ENCODE data around the gene ANK3. TPM values are rescaled to one million over a fixed set of nuclear protein-coding genes. Genes with fewer than 3 reads are reported as not detected.
"Not testable (repeated sequence)": the region's sequence is repeated elsewhere in the genome, so short reads cannot be mapped to it uniquely, and the experiment has no call there.

Gene ANK3
- polyA plus RNA-seq, 1 donor from 2014 or later, result 114 TPM

DNA sequence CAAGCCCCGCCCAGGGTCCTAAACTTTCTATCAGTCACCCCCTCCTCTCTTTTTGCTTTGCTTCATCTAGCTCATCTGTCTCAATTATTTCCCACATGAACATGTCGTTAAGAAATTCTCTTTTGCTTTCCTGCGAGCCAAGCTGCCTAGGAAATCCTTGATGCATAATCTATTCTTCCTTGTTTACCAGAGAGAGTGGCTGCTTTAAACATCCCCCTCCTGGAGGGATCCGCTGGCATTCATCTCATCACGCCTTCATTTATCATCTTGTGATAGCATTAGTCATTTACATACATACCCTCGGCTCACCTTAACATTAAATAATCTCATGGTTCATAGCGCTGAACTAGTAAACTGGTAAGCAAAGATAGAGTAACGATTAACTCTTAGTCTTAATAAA lies 96.7 kb downstream of the ANK3 start:
- no peak overlapping the region for H3K9ac ChIP-seq (ENCODE audit: low read length)
- peaks cover 19% of the 10 kb centered on the region for H3K79me2 ChIP-seq (replicated peaks; ENCODE audit: insufficient read depth, low read length)
- no peaks in the 10 kb centered on the region for H3K9me3 ChIP-seq (ENCODE audit: low read length)
- TF ChIP-seq MXI1 (conservative IDR thresholded peaks at IDR 0.05; ENCODE audit: poor library complexity, severe bottlenecking) (no peak), TAF1 (IDR thresholded peaks at IDR 0.05; ENCODE audit: low read depth) (no peak), EZH2 (IDR thresholded peaks at IDR 0.05; ENCODE audit: borderline replicate concordance, insufficient read depth, low read length, poor library complexity, severe bottlenecking) (no peak), RAD21 (conservative IDR thresholded peaks at IDR 0.05) (no peak), EP300 (conservative IDR thresholded peaks at IDR 0.05; ENCODE audit: poor library complexity, severe bottlenecking) (no peak), POLR2AphosphoS5 (IDR thresholded peaks at IDR 0.05) (no peak), SMC3 (conservative IDR thresholded peaks at IDR 0.05; ENCODE audit: poor library complexity) (no peak)
- TF ChIP-seq, protein P1, sequence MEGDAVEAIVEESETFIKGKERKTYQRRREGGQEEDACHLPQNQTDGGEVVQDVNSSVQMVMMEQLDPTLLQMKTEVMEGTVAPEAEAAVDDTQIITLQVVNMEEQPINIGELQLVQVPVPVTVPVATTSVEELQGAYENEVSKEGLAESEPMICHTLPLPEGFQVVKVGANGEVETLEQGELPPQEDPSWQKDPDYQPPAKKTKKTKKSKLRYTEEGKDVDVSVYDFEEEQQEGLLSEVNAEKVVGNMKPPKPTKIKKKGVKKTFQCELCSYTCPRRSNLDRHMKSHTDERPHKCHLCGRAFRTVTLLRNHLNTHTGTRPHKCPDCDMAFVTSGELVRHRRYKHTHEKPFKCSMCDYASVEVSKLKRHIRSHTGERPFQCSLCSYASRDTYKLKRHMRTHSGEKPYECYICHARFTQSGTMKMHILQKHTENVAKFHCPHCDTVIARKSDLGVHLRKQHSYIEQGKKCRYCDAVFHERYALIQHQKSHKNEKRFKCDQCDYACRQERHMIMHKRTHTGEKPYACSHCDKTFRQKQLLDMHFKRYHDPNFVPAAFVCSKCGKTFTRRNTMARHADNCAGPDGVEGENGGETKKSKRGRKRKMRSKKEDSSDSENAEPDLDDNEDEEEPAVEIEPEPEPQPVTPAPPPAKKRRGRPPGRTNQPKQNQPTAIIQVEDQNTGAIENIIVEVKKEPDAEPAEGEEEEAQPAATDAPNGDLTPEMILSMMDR (IDR thresholded peaks at IDR 0.05; ENCODE audit: poor library complexity, severe bottlenecking), result no peak
- TF ChIP-seq, protein P2, sequence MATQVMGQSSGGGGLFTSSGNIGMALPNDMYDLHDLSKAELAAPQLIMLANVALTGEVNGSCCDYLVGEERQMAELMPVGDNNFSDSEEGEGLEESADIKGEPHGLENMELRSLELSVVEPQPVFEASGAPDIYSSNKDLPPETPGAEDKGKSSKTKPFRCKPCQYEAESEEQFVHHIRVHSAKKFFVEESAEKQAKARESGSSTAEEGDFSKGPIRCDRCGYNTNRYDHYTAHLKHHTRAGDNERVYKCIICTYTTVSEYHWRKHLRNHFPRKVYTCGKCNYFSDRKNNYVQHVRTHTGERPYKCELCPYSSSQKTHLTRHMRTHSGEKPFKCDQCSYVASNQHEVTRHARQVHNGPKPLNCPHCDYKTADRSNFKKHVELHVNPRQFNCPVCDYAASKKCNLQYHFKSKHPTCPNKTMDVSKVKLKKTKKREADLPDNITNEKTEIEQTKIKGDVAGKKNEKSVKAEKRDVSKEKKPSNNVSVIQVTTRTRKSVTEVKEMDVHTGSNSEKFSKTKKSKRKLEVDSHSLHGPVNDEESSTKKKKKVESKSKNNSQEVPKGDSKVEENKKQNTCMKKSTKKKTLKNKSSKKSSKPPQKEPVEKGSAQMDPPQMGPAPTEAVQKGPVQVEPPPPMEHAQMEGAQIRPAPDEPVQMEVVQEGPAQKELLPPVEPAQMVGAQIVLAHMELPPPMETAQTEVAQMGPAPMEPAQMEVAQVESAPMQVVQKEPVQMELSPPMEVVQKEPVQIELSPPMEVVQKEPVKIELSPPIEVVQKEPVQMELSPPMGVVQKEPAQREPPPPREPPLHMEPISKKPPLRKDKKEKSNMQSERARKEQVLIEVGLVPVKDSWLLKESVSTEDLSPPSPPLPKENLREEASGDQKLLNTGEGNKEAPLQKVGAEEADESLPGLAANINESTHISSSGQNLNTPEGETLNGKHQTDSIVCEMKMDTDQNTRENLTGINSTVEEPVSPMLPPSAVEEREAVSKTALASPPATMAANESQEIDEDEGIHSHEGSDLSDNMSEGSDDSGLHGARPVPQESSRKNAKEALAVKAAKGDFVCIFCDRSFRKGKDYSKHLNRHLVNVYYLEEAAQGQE (IDR thresholded peaks at IDR 0.05; ENCODE audit: borderline replicate concordance), result no peak
- no peak overlapping the region for H3K4me2 ChIP-seq (ENCODE audit: low read length)
- H3K27me3 ChIP-seq (ENCODE audit: insufficient read depth, low read depth, low read length), result no peaks in the 10 kb centered on the region
- no peak overlapping the region for H3K4me3 ChIP-seq (ENCODE audit: low read length)
- no peaks in the 10 kb centered on the region for H3F3A ChIP-seq (ENCODE audit: insufficient read depth, low read length, poor library complexity, severe bottlenecking)
- no peak overlapping the region for H2AFZ ChIP-seq (ENCODE audit: low read depth, low read length)
- H3K27ac ChIP-seq (ENCODE audit: low read length), result no peak overlapping the region
- H4K20me1 ChIP-seq (ENCODE audit: insufficient read depth), result peaks cover 7% of the 10 kb centered on the region
- no peaks in the 10 kb centered on the region for H3K9me2 ChIP-seq (ENCODE audit: insufficient read depth, low read length)
- H3K36me3 ChIP-seq (ENCODE audit: insufficient read depth, low read length), result no peaks in the 10 kb centered on the region

- H3K27ac ChIP-seq (ENCODE audit: low read length); H3K9me2 ChIP-seq (ENCODE audit: insufficient read depth, low read length); H3K27me3 ChIP-seq (ENCODE audit: insufficient read depth, low read depth, low read length); H2AFZ ChIP-seq (ENCODE audit: low read depth, low read length); H3F3A ChIP-seq (ENCODE audit: insufficient read depth, low read length, poor library complexity, severe bottlenecking); H4K20me1 ChIP-seq (ENCODE audit: insufficient read depth); H3K9ac ChIP-seq (ENCODE audit: low read length); H3K4me2 ChIP-seq (ENCODE audit: low read length); H3K4me3 ChIP-seq (ENCODE audit: low read length); H3K9me3 ChIP-seq (ENCODE audit: low read length); H3K36me3 ChIP-seq (ENCODE audit: insufficient read depth, low read length): not testable (repeated sequence)
- H3K79me2 ChIP-seq (replicated peaks; ENCODE audit: insufficient read depth, low read length), result peaks cover 19% of the 10 kb centered on the region
Measured at GRCh38 chr10:60292536-60292935, 97.1 kb downstream of the ANK3 start.

DNA sequence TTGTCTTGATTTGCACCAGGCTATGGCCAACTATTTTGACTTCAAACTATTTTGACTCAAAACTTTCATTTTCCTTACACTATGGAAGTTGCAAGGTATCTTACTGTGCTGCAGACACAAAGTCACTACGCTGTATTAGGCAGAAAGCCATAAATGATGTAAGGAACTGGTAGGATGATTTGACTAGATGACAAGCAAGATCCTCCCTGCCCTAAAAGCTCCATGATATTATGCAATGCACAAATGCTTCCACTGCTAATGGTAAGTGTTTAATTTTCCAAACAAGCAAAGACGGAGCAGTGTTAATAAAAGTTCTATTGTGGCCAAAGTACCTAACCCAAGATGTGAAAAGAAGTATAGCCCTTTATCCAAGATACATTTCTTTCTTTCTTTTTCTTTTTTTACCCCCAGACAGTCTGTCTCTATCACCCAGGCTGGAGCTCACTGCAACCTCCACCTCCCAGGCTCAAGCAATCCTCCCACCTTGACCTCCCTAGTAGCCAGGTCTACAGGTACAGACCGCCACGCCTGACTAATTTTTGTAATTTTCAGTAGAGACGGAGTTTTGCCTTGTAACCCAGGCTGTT lies 98.2 kb downstream of the ANK3 start:
- Histone ChIP-seq H3K4me3 (ENCODE audit: low read length) (no peak overlapping the region), H3K4me2 (ENCODE audit: low read length) (no peak overlapping the region), H4K20me1 (ENCODE audit: insufficient read depth) (peaks cover 7% of the 10 kb centered on the region), H3K9me2 (ENCODE audit: insufficient read depth, low read length) (no peaks in the 10 kb centered on the region), H3F3A (ENCODE audit: insufficient read depth, low read length, poor library complexity, severe bottlenecking) (no peaks in the 10 kb centered on the region), H3K79me2 (replicated peaks; ENCODE audit: insufficient read depth, low read length) (peaks cover 18% of the 10 kb centered on the region), H3K9me3 (ENCODE audit: low read length) (no peaks in the 10 kb centered on the region), H3K27me3 (ENCODE audit: insufficient read depth, low read depth, low read length) (no peaks in the 10 kb centered on the region), H2AFZ (ENCODE audit: low read depth, low read length) (no peak overlapping the region), H3K36me3 (ENCODE audit: insufficient read depth, low read length) (no peaks in the 10 kb centered on the region), H3K9ac (ENCODE audit: low read length) (no peak overlapping the region), H3K27ac (ENCODE audit: low read length) (no peak overlapping the region)
- TF ChIP-seq, protein P1 (IDR thresholded peaks at IDR 0.05; ENCODE audit: poor library complexity, severe bottlenecking), result no peak
- TF ChIP-seq, protein P2 (IDR thresholded peaks at IDR 0.05; ENCODE audit: borderline replicate concordance), result no peak
- TF ChIP-seq POLR2AphosphoS5 (IDR thresholded peaks at IDR 0.05) (no peak), EP300 (conservative IDR thresholded peaks at IDR 0.05; ENCODE audit: poor library complexity, severe bottlenecking) (no peak), EZH2 (IDR thresholded peaks at IDR 0.05; ENCODE audit: borderline replicate concordance, insufficient read depth, low read length, poor library complexity, severe bottlenecking) (no peak), TAF1 (IDR thresholded peaks at IDR 0.05; ENCODE audit: low read depth) (no peak), MXI1 (conservative IDR thresholded peaks at IDR 0.05; ENCODE audit: poor library complexity, severe bottlenecking) (no peak), RAD21 (conservative IDR thresholded peaks at IDR 0.05) (no peak), SMC3 (conservative IDR thresholded peaks at IDR 0.05; ENCODE audit: poor library complexity) (no peak)
